Aorta (tissue), 5 donors: Measurements from ENCODE around the gene MKKS. TPM values are rescaled to one million over a fixed set of nuclear protein-coding genes. Genes with fewer than 3 reads are reported as not detected.

ENCODE experiments used
- ATAC-seq: fragments of 200-7000 bp; cut with Tn5 transposase; one replicate; pipeline ENCODE4 v1.9.1; 2022; ENCODE audit warnings: moderate library complexity; ENCODE audit not compliant: low FRiP score
- DNase-seq, 2 donors: peaks; one replicate each; pipeline ENCODE4 v3.0.0-alpha.2; 2020
- H3K27ac ChIP-seq, 2 donors: one replicate each; pipeline ENCODE4 v1.5.1; 2013; ENCODE audit warnings: low read length in 2 of 2, mild to moderate bottlenecking in 2 of 2, moderate library complexity in 2 of 2, control low read depth in 1 of 2, inconsistent platforms in 1 of 2, low read depth in 1 of 2
- H3K27me3 ChIP-seq, 2 donors: one replicate each; pipeline ENCODE4 v1.6.1; 2013; ENCODE audit warnings: control low read depth in 1 of 2, low read length in 1 of 2, mild to moderate bottlenecking in 1 of 2, moderate library complexity in 1 of 2; ENCODE audit not compliant: insufficient read depth in 2 of 2, control insufficient read depth in 1 of 2
- H3K36me3 ChIP-seq, 2 donors: one replicate each; pipeline ENCODE4 v1.6.1; 2013; ENCODE audit warnings: control low read depth in 1 of 2, low read length in 1 of 2, mild to moderate bottlenecking in 1 of 2; ENCODE audit not compliant: insufficient read depth in 2 of 2, control insufficient read depth in 1 of 2
- H3K4me1 ChIP-seq, 2 donors: one replicate each; pipeline ENCODE4 v1.6.1; 2013; ENCODE audit warnings: low read length in 2 of 2, control low read depth in 1 of 2, mild to moderate bottlenecking in 1 of 2, moderate library complexity in 1 of 2; ENCODE audit not compliant: insufficient read depth in 2 of 2, control insufficient read depth in 1 of 2
- H3K4me3 ChIP-seq, 2 donors: one replicate each; pipeline ENCODE4 v1.5.1; 2013; ENCODE audit warnings: low read length in 2 of 2, control low read depth in 1 of 2, mild to moderate bottlenecking in 1 of 2
- H3K9me3 ChIP-seq: one replicate; pipeline ENCODE4 v1.6.1; 2013; ENCODE audit warnings: mild to moderate bottlenecking, low read length; ENCODE audit not compliant: control insufficient read depth
- WGBS, 2 donors: extraction: QIAGEN DNeasy Blood & Tissue Kit; methylation state at CpG; one replicate each; pipeline ENCODE4 v1.1.7; 2013; 5-methylcytosine and 5-hydroxymethylcytosine counted together
- intact Hi-C, 2 donors: fragments of 100-400 bp; cut with DNase I; formaldehyde crosslinking; loops; one replicate each; pipeline versions ENCODE4 v1.14.2 to v1.15.0; 2022
- polyA plus RNA-seq, 2 donors: library from polyadenylated mRNA; stranded (reverse); fragments of 200-250 nt; gene quantifications; one replicate each; pipeline ENCODE4 v1.2.3, GENCODE V29; 2013
- total RNA-seq, 2 donors: library from RNA; stranded (reverse); fragmentation: NEBNext Ultra II Directional; extraction: Animal tissue kit (Norgen Biotek cat#: 25700); gene quantifications; one replicate each; pipeline ENCODE4 v1.2.1, GENCODE V29; 2021
- donor health status: healthy with polysubstance abuse.
- donor health status: Bipolar disorder and iron deficiency.
- donor health status: DM: no; HTN: no; CAD: no.
- donor health status: DM: no; HTN: no; CAD: no.
- donor health status: DM: yes; HTN: yes; CAD: no.

MKKS gene
- total and polyA plus RNA-seq, 4 donors, result 12.0 to 19.4 (median 16.9) TPM

DNA sequence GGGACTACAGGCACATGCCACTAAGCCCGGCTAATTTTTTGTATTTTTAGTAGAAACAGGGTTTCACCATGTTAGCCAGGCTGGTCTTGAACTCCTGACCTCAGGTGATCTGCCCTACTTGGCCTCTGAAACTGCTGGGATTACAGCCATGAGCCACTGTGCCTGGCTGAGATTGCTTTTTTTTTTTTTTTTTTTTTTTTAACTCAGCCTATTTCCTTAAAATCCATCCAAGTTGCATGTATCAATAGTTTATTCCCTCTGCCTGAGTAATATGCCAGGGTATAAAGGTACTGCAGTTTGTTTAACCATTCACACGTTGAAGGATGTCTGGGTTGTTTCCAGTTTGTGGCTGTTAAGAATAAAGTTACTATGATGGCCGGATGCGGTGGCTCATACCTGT, 11.7 kb upstream of the MKKS start:
- 81 to 86% methylated on average over 4 of the region's 4 CpGs for WGBS, 2 donors
- H3K36me3 ChIP-seq, result no peaks in the 10 kb centered on the region
- no peaks in the 10 kb centered on the region for H3K9me3 ChIP-seq
- DNase-seq (no peak), ATAC-seq (no peak)
- H3K27ac ChIP-seq, result no peak overlapping the region
- intact Hi-C loops, result no loop called here
- H3K4me3 ChIP-seq, result no peak overlapping the region
- H3K4me1 ChIP-seq, result no peaks in the 10 kb centered on the region
- H3K27me3 ChIP-seq, result no peaks in the 10 kb centered on the region

DNA sequence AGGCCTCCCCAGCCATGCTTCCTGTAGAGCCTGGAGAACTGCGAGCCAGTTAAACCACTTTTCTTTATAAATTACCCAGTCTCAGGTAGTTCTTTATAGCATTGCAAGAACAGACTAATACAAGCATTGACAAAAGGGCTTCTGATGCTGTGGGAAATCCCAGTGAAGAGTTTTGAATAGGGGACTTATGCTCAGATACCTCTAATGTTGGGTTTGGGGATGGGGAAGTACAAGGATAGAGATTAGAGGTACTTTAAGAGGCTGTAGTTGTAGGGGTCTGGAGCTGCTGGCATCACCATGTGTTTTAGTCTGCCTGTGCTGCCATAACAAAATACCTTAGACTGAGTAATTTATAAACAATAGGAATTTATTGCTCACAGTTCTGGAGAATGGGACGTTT, 9.9 kb upstream of the MKKS start:
- no peak for DNase-seq
- Histone ChIP-seq H3K9me3 (no peaks in the 10 kb centered on the region), H3K4me1 (no peaks in the 10 kb centered on the region), H3K27ac (no peak overlapping the region), H3K36me3 (no peaks in the 10 kb centered on the region), H3K27me3 (no peaks in the 10 kb centered on the region), H3K4me3 (no peak overlapping the region)
- ATAC-seq, result no peak
- 74 to 84% methylated on average over 2 of the region's 2 CpGs for WGBS, 2 donors
- intact Hi-C loops, result no loop called here

DNA sequence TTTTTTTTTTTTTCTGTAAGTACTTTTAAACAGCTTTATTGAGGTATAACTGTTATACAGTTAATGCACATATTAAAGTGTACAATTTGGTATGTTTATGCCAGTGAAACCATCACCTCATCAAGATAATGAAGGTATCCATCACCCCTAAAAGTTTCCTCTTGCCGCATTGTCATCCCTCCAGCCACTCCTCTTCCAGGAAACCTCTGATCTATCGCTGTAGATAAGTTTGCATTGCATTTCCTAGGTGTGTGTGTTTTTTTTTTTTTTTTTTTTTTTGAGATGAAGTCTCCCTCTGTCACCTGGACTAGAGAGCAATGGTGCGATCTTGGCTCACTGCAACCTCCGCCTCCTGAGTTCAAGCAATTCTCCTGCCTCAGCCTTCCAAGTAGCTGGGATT, 4.2 kb upstream of the MKKS start:
- DNase-seq (no peak), ATAC-seq (no peak)
- no peaks in the 10 kb centered on the region for H3K4me1 ChIP-seq
- H3K9me3 ChIP-seq, result no peaks in the 10 kb centered on the region
- H3K27ac ChIP-seq, result no peak overlapping the region
- intact Hi-C loops, result loop anchor here (10.0 kb wide), 2 partner anchors 823 to 1107 kb away; no protein-coding TSS in a partner anchor
- 81 to 93% methylated on average over 4 of the region's 4 CpGs for WGBS, 2 donors
- no peak overlapping the region for H3K4me3 ChIP-seq
- no peaks in the 10 kb centered on the region for H3K27me3 ChIP-seq
- H3K36me3 ChIP-seq, result no peaks in the 10 kb centered on the region

DNA sequence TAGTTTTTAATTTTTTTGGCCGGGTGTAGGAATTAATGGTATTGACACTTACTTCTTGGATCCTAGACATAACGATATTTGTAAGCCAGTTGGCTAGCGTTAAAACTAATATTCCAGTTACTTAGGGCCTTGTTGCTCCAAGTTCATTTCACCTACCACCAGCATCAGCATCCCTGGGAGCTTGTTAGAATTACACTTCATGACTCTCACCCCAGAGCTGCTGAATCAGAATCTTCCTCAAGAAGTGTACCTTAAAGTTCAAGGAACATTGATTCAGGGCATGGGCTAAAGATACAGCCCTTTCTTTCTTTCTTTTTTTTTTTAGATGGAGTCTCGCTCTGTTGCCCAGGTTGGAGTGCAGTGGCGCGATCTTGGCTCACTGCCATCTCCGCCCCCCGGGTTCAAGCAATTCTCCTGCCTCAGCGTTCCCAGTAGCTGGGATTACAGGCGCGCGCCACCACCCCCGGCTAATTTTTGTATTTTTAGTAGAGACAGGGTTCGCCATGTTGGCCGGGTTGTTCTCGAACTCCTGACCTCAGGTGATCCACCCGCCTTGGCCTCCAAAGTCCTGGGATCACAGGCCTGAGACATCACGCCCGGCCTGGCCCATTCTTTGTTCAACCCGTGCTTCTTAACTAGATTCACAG, 2.2 kb upstream of the MKKS start:
- 94 to 95% methylated on average over 20 of the region's 20 CpGs for WGBS, 2 donors
- no peak for DNase-seq
- Histone ChIP-seq H3K4me3 (no peak overlapping the region), H3K27ac (no peak overlapping the region), H3K36me3 (no peaks in the 10 kb centered on the region), H3K9me3 (no peaks in the 10 kb centered on the region), H3K27me3 (no peaks in the 10 kb centered on the region), H3K4me1 (no peaks in the 10 kb centered on the region)
- no peak for ATAC-seq
- intact Hi-C loops, result loop anchor here (10.0 kb wide), 2 partner anchors 821 to 1109 kb away; no protein-coding TSS in a partner anchor

DNA sequence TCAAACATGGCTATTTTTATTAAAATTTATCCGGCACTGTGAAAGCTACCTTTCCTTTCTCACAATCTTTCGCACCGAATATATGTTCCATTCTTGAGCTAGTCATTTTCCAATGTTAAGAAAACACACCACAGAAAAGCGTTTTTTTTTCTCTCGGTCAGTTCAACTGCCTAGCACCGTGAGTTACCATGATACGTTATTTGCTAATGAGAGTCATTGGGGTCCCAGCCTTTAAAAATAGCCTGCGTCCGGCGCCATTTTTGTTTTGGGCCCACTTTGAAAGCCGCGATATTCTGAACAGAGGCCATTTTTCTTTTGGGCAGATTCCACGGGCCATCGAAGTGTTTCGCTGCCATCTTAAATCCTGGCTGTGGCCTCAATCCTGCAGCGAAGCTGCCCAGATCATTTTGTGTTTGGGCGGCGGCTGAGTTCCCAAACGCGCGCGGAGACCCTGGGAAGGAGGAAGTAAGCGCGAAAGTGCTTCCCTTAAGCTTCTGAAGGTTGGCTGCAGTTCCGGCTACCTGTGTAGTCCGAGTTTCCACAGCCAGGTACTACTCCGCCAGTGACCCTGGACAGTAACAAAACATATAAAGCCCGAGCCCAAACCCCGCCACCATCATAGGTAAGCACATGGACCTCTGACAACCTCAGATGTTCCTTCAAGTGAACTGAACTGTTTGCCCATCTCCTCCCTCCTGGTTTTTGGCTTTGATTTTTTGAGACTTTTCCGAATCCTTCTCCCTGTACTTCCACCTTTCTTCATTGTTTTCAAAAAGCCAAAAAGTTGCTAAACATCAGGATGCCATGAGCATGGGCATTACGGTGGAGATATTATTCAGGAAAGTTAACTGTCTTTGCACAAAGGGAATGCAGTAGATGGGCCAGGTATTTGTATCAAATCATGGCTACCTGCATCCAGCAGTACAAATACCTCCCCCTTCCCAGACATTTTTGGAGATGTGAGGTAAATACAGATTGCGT, 1.1 kb upstream of the MKKS start, which contains the start of gene SLX4IP:
Gene SLX4IP (plus strand): TSS at position 474 of the 981 bp plus-strand sequence. CDS start 22,900 bp downstream, outside the sequence.
- DNase-seq (peak; percentile 92 to 94), ATAC-seq (peak; percentile 92)
- peak within 1 kb of the TSS; percentile 69 to 92 for H3K4me3 ChIP-seq
- 2 to 3% methylated on average over 32 of the region's 32 CpGs for WGBS, 2 donors
- no peaks in the 10 kb centered on the region for H3K4me1 ChIP-seq
- intact Hi-C loops, result loop anchor here (2.0 to 10.0 kb wide), 3 partner anchors 216 to 1110 kb away; partner anchors contain the start of gene SNAP25 (in 1 of the 2)
- peak within 1 kb of the TSS; percentile 55 to 72 for H3K27ac ChIP-seq
- no peaks in the 10 kb centered on the region for H3K36me3 ChIP-seq
- no peaks in the 10 kb centered on the region for H3K27me3 ChIP-seq
- H3K9me3 ChIP-seq, result no peaks in the 10 kb centered on the region

DNA sequence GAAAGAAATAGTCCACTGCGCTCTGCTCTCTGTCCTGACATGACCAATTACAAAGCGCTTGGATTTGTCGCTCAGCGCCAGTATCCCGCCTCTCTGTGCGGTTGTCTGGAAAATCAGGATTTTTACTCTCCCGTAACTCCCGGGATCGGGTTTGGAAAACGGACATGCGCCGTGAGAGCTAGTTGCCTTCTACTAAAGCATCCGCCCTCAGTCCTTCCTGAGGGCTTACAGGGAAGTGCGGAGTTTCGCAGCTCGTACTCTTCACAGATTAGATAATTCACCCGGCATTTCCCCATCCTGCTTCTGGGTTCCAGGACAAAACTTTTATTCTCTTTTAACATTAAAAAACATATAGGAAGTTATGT, 427 bp upstream of the MKKS start:
- peak; percentile 91 to 94 for DNase-seq
- intact Hi-C loops, result loop anchor here (2.0 to 10.0 kb wide), 3 partner anchors 216 to 1110 kb away; partner anchors contain the start of gene SNAP25 (in 1 of the 2)
- WGBS, 2 donors, result 0% methylated on average over 17 of the region's 17 CpGs
- no peaks in the 10 kb centered on the region for H3K27me3 ChIP-seq
- H3K4me3 ChIP-seq, result peak overlapping the region; percentile 69 to 92
- peak overlapping the region; percentile 55 to 72 for H3K27ac ChIP-seq
- no peaks in the 10 kb centered on the region for H3K36me3 ChIP-seq
- H3K4me1 ChIP-seq, result no peaks in the 10 kb centered on the region
- ATAC-seq, result peak; percentile 96
- no peaks in the 10 kb centered on the region for H3K9me3 ChIP-seq

DNA sequence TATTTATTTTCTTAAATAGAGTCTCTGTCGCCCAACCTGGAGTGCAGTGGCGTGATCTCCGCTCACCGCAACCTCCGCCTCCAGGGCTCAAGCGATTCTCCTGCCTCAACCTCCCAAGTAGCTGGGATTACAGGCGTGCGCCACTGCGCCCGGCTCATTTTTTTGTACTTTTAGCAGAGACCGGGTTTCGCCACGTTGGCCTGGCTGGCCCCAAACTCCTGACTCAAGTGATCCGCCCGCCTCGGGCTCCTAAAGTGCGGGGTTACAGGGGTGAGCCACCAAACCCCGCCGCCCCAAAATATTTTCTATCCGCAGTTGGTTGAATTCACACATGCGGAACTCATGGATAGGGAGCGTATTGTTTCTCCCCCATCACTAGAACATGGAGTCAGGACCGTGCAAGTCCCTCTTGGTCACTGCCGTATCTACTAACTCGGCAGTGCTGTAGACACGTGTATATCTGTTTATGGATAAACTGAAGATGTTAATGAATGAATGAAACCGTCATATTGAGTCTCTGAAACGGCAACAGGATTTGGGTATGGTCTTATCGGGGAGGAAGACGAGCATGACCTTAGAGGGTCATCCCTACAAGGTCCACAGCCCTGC, 904 bp downstream of the MKKS start:
- Histone ChIP-seq H3K4me1 (no peaks in the 10 kb centered on the region), H3K4me3 (peak overlapping the region; percentile 69 to 85), H3K36me3 (no peaks in the 10 kb centered on the region), H3K27me3 (no peaks in the 10 kb centered on the region), H3K27ac (no peak overlapping the region), H3K9me3 (no peaks in the 10 kb centered on the region)
- ATAC-seq, result no peak
- 46 to 47% methylated on average over 30 of the region's 30 CpGs for WGBS, 2 donors
- no peak for DNase-seq
- intact Hi-C loops, result loop anchor here (10.0 kb wide), 2 partner anchors 818 to 1112 kb away; no protein-coding TSS in a partner anchor

DNA sequence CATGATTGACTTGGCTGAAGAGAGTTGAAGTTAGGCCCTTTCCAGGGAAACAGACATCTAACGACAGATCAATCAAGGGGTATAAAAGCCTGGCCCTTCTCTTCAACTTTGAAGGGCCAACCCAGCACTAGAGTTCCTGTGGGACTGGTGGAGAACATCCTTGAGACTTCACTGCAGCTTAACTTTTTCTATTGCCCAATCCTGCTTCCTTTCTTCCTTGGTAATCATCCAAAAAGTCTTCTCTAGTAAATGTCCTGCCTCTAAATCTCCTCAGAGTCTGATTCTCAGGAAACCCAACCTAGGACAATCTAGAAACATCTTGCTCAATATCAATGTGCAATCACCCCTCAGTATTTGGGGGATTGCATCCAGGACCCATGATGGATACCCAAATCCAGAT, 1.9 kb downstream of the MKKS start:
- H3K4me3 ChIP-seq, result no peak overlapping the region
- H3K36me3 ChIP-seq, result no peaks in the 10 kb centered on the region
- no peak for ATAC-seq
- no peaks in the 10 kb centered on the region for H3K4me1 ChIP-seq
- no peaks in the 10 kb centered on the region for H3K9me3 ChIP-seq
- H3K27me3 ChIP-seq, result no peaks in the 10 kb centered on the region
- intact Hi-C loops, result loop anchor here (10.0 kb wide), 2 partner anchors 817 to 1113 kb away; no protein-coding TSS in a partner anchor
- 86 to 100% methylated on average over 1 of the region's 1 CpG for WGBS, 2 donors
- no peak overlapping the region for H3K27ac ChIP-seq
- DNase-seq, result no peak
